Caco-2 (cell line): ENCODE results near the gene LDLRAD4. TPM values are rescaled to one million over a fixed set of nuclear protein-coding genes. Genes with fewer than 3 reads are reported as not detected.

ENCODE experiments used
- BruUV-seq: library from RNA; stranded (reverse); fragments of 400-500 nt; replicated peaks from 2 replicates; lab custom pipeline; 2021; lab: Mats Ljungman, UMichigan
- CTCF ChIA-PET: fragments of 300-600 bp; sonication (Branson Sonifier 250); formaldehyde crosslinking; loops from one replicate; lab custom pipeline; 2022; ENCODE audit warnings: antibody characterized with exemption; lab: Charles Lee
- POLR2A ChIA-PET: fragments of 300-600 bp; sonication (Branson Sonifier 250); formaldehyde crosslinking; loops from one replicate; lab custom pipeline; 2022; ENCODE audit warnings: antibody characterized with exemption; lab: Charles Lee
- DNase-seq, 2 experiments: peaks; one replicate each; pipeline versions ENCODE4 v3.0.0 to v3.0.0-alpha.2; 2020 to 2022
- H3K27me3 ChIP-seq: replicated peaks from 2 replicates; pipeline ENCODE4 v1.6.0; 2011; ENCODE audit warnings: low read length; ENCODE audit not compliant: control insufficient read depth, insufficient read depth
- H3K36me3 ChIP-seq: 2 replicates; pipeline ENCODE4 v1.5.1; 2011; ENCODE audit warnings: low read length; ENCODE audit not compliant: control insufficient read depth, insufficient read depth
- H3K4me1 ChIP-seq: fragments of 250-450 bp; sonication (Bioruptor Pico); 2 replicates; pipeline ENCODE4 v1.5.1; 2020; ENCODE audit warnings: mild to moderate bottlenecking
- H3K4me3 ChIP-seq: 2 replicates; pipeline ENCODE4 v1.5.1; 2011; ENCODE audit warnings: low read depth, mild to moderate bottlenecking, control low read depth, low read length
- H3K9me3 ChIP-seq: fragments of 250-450 bp; sonication (Bioruptor Pico); 2 replicates; pipeline ENCODE4 v1.5.1; 2020; ENCODE audit warnings: mild to moderate bottlenecking, moderate library complexity
- H3K27ac Mint-ChIP-seq: one replicate; pipeline ENCODE4 v1.8.0; 2022; ENCODE audit warnings: mixed read lengths; ENCODE audit not compliant: unreplicated experiment
- H3K27me3 Mint-ChIP-seq: one replicate; pipeline ENCODE4 v1.8.0; 2022; ENCODE audit warnings: mixed read lengths; ENCODE audit not compliant: insufficient read depth, unreplicated experiment
- H3K36me3 Mint-ChIP-seq: one replicate; pipeline ENCODE4 v1.8.0; 2022; ENCODE audit warnings: mild to moderate bottlenecking, mixed read lengths; ENCODE audit not compliant: insufficient read depth, unreplicated experiment
- H3K4me1 Mint-ChIP-seq: one replicate; pipeline ENCODE4 v1.8.0; 2022; ENCODE audit warnings: low read depth, mixed read lengths; ENCODE audit not compliant: unreplicated experiment
- H3K4me3 Mint-ChIP-seq: one replicate; pipeline ENCODE4 v1.8.0; 2022; ENCODE audit warnings: mild to moderate bottlenecking, moderate library complexity, mixed read lengths; ENCODE audit not compliant: unreplicated experiment
- H3K9me3 Mint-ChIP-seq: one replicate; pipeline ENCODE4 v1.8.0; 2022; ENCODE audit warnings: mixed read lengths; ENCODE audit not compliant: unreplicated experiment
- CTCF ChIP-seq, 2 experiments: fragments of 200-600 bp in 1 of 2; IDR thresholded peaks; 1 replicate in 1 of 2; 2 replicates in 1 of 2; pipeline versions ENCODE4 v1.5.1 to v1.8.0; 2011 to 2022; ENCODE audit warnings: antibody characterized with exemption in 1 of 2, control low read depth in 1 of 2, inconsistent platforms in 1 of 2, low read depth in 1 of 2, low read length in 1 of 2, mild to moderate bottlenecking in 1 of 2, moderate library complexity in 1 of 2; ENCODE audit not compliant: insufficient read depth in 1 of 2, severe bottlenecking in 1 of 2, unreplicated experiment in 1 of 2
- intact Hi-C: fragments of 100-400 bp; cut with micrococcal nuclease; formaldehyde crosslinking; loops from one replicate; pipeline ENCODE4 v1.10.0; 2022; ENCODE audit not compliant: unreplicated experiment
- total RNA-seq: library from RNA; stranded (reverse); gene quantifications from 2 replicates; pipeline ENCODE4 v1.2.3, GENCODE V29; 2022

The LDLRAD4 gene
- total RNA-seq, 1 experiment from 2014 or later = 1.2 TPM

DNA sequence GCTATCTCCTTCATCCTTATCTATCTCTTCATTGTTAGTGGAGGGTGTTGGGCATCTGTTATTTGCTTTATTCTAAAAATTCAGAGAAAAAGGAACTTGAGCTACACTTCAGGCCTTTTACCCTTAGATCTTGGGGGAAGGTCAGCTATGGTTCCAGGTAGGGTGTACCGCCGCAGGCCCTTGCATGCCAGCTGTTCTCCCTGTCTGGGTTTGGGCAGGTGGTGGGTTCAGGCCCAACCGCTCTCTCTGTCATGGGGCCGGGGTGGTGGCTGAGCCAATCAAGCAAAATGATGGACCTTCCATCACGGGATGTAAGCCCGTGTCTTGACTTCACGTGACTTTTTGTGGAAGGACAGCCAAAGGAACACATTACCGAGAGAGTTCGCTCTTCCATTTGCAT is 231.1 kb downstream of the LDLRAD4 start:
- no TSS peak for BruUV-seq
- Mint-ChIP-seq H3K36me3 (no peaks in the 10 kb centered on the region), H3K4me3 (no peak overlapping the region), H3K27me3 (peaks cover 32% of the 10 kb centered on the region), H3K4me1 (no peaks in the 10 kb centered on the region), H3K27ac (no peak overlapping the region), H3K9me3 (no peaks in the 10 kb centered on the region)
- no peaks in the 10 kb centered on the region; the same call in 1 of the 2 replicates for H3K27me3 ChIP-seq
- no peaks in the 10 kb centered on the region for H3K9me3 ChIP-seq
- no peak overlapping the region for H3K4me3 ChIP-seq
- no peaks in the 10 kb centered on the region for H3K36me3 ChIP-seq
- DNase-seq = no peak
- intact Hi-C loops = no loop called here
- CTCF ChIA-PET = no interaction called here
- no peaks in the 10 kb centered on the region for H3K4me1 ChIP-seq
- POLR2A ChIA-PET = no interaction called here
- no peak for TF ChIP-seq CTCF (IDR thresholded peaks at IDR 0.05; ENCODE audit: insufficient read depth in 1 of 2, low read depth in 1 of 2, low read length in 1 of 2, severe bottlenecking in 1 of 2, unreplicated experiment in 1 of 2)

GRCh38 chr18:13450289-13451212 is 232.0 kb downstream of the LDLRAD4 start:
- peaks cover 32% of the 10 kb centered on the region for H3K27me3 Mint-ChIP-seq
- no peak for TF ChIP-seq CTCF (IDR thresholded peaks at IDR 0.05; ENCODE audit: insufficient read depth in 1 of 2, low read depth in 1 of 2, low read length in 1 of 2, severe bottlenecking in 1 of 2, unreplicated experiment in 1 of 2)
- no peaks in the 10 kb centered on the region; the same call in 1 of the 2 replicates for H3K27me3 ChIP-seq
- CTCF ChIA-PET = no interaction called here
- no peaks in the 10 kb centered on the region for H3K9me3 Mint-ChIP-seq
- no peak overlapping the region for H3K4me3 ChIP-seq
- intact Hi-C loops = no loop called here
- no TSS peak for BruUV-seq
- H3K36me3 Mint-ChIP-seq = no peaks in the 10 kb centered on the region
- H3K9me3 ChIP-seq = no peaks in the 10 kb centered on the region
- no peaks in the 10 kb centered on the region for H3K4me1 Mint-ChIP-seq
- H3K27ac Mint-ChIP-seq = no peak overlapping the region
- H3K36me3 ChIP-seq = no peaks in the 10 kb centered on the region
- H3K4me1 ChIP-seq = no peaks in the 10 kb centered on the region
- H3K4me3 Mint-ChIP-seq = no peak overlapping the region
- POLR2A ChIA-PET = no interaction called here
- no peak for DNase-seq

GRCh38 chr18:13451213-13451540 is 232.6 kb downstream of the LDLRAD4 start:
- Histone ChIP-seq H3K36me3 (no peaks in the 10 kb centered on the region), H3K9me3 (no peaks in the 10 kb centered on the region), H3K4me1 (no peaks in the 10 kb centered on the region), H3K27me3 (no peaks in the 10 kb centered on the region; the same call in 1 of the 2 replicates), H3K4me3 (no peak overlapping the region)
- no peaks in the 10 kb centered on the region for H3K36me3 Mint-ChIP-seq
- ChIA-PET CTCF (no interaction called here), POLR2A (no interaction called here)
- no peak for DNase-seq
- no peak overlapping the region for H3K27ac Mint-ChIP-seq
- intact Hi-C loops = no loop called here
- TF ChIP-seq CTCF (IDR thresholded peaks at IDR 0.05; ENCODE audit: insufficient read depth in 1 of 2, low read depth in 1 of 2, low read length in 1 of 2, severe bottlenecking in 1 of 2, unreplicated experiment in 1 of 2) = no peak
- H3K9me3 Mint-ChIP-seq = no peaks in the 10 kb centered on the region
- peaks cover 32% of the 10 kb centered on the region for H3K27me3 Mint-ChIP-seq
- H3K4me3 Mint-ChIP-seq = no peak overlapping the region
- no peaks in the 10 kb centered on the region for H3K4me1 Mint-ChIP-seq
- no TSS peak for BruUV-seq
